Fibroblast of lung (primary cell): ENCODE measurements around the gene ZCWPW2. TPM values are rescaled to one million over a fixed set of nuclear protein-coding genes. Genes with fewer than 3 reads are reported as not detected.

Source experiments
- DNase-seq, 2 donors: peaks; one replicate each; pipeline versions ENCODE4 v3.0.0 to v3.0.0-alpha.2; 2010; ENCODE audit warnings: low read depth in 2 of 2
- H2AFZ ChIP-seq: 2 replicates; pipeline ENCODE4 v1.5.1; 2012; ENCODE audit warnings: low read length, control low read depth, inconsistent platforms
- H3K27ac ChIP-seq: 2 replicates; pipeline ENCODE4 v1.5.1; 2011; ENCODE audit warnings: low read length, control low read depth; ENCODE audit not compliant: insufficient read depth
- H3K27me3 ChIP-seq: 2 replicates; pipeline ENCODE4 v1.5.1; 2011; ENCODE audit warnings: mild to moderate bottlenecking, low read length; ENCODE audit not compliant: control insufficient read depth, insufficient read depth
- H3K36me3 ChIP-seq: 2 replicates; pipeline ENCODE4 v1.5.1; 2011; ENCODE audit warnings: low read length; ENCODE audit not compliant: control insufficient read depth, insufficient read depth
- H3K4me1 ChIP-seq: 2 replicates; pipeline ENCODE4 v1.5.1; 2011; ENCODE audit warnings: low read length; ENCODE audit not compliant: control insufficient read depth, insufficient read depth; ENCODE audit errors: extremely low read depth
- H3K4me2 ChIP-seq: 2 replicates; pipeline ENCODE4 v1.5.1; 2011; ENCODE audit warnings: low read length, control low read depth; ENCODE audit not compliant: insufficient read depth; ENCODE audit errors: extremely low read depth
- H3K4me3 ChIP-seq, 4 experiments: fragments of 200-600 bp in 1 of 4; sonication (generic) in 1 of 4; replicated peaks in 1 of 4; 2 replicates each; pipeline ENCODE4 v1.5.1; 2011 to 2016; ENCODE audit warnings: low read length in 4 of 4, low read depth in 3 of 4, mild to moderate bottlenecking in 3 of 4, control low read depth in 2 of 4, inconsistent platforms in 1 of 4, mixed read lengths in 1 of 4; ENCODE audit not compliant: insufficient read depth in 1 of 4; ENCODE audit errors: control extremely low read depth in 1 of 4
- H3K79me2 ChIP-seq: 2 replicates; pipeline ENCODE4 v1.5.1; 2012; ENCODE audit warnings: mild to moderate bottlenecking, low read length, inconsistent platforms; ENCODE audit not compliant: control insufficient read depth, insufficient read depth
- H3K9ac ChIP-seq: 2 replicates; pipeline ENCODE4 v1.5.1; 2011; ENCODE audit warnings: mild to moderate bottlenecking, low read length, control low read depth; ENCODE audit not compliant: insufficient read depth
- H3K9me3 ChIP-seq: 2 replicates; pipeline ENCODE4 v1.5.1; 2012; ENCODE audit warnings: low read depth, low read length; ENCODE audit not compliant: control insufficient read depth, insufficient read depth
- H4K20me1 ChIP-seq: 2 replicates; pipeline ENCODE4 v1.5.1; 2011; ENCODE audit warnings: low read length; ENCODE audit not compliant: control insufficient read depth, insufficient read depth; ENCODE audit errors: extremely low read depth
- EZH2 ChIP-seq: IDR thresholded peaks from 2 replicates; pipeline ENCODE4 v1.5.1; 2012; ENCODE audit warnings: low read length, control low read depth, mild to moderate bottlenecking; ENCODE audit errors: missing control alignments
- polyA plus RNA-seq, 2 donors: library from polyadenylated mRNA; depleted of rRNA in 1 of 2; stranded (reverse) in 1 of 2; unstranded in 1 of 2; fragments of >200 nt; gene quantifications; 2 replicates each; pipeline ENCODE4 v1.2.1, GENCODE V29; 2011 to 2012; ENCODE audit warnings: missing spikeins in 1 of 2
- total RNA-seq: library from RNA; depleted of rRNA; stranded (reverse); fragments of >200 nt; gene quantifications from 2 replicates; pipeline ENCODE4 v1.2.1, GENCODE V29; 2014
- TF ChIP-seq, protein P1 (sequence below), 2 donors: IDR thresholded peaks in 1 of 2; conservative IDR thresholded peaks in 1 of 2; 1 replicate in 1 of 2; 2 replicates in 1 of 2; pipeline ENCODE4 v1.5.1; 2011 to 2012; ENCODE audit warnings: low read length in 2 of 2, control low read depth in 1 of 2, inconsistent platforms in 1 of 2, low read depth in 1 of 2, mild to moderate bottlenecking in 1 of 2

The ZCWPW2 gene
- total and polyA plus RNA-seq, 2 donors (not counting 1 experiment from before 2014, with no cell fraction given): 0.68 to 1.7 TPM

DNA sequence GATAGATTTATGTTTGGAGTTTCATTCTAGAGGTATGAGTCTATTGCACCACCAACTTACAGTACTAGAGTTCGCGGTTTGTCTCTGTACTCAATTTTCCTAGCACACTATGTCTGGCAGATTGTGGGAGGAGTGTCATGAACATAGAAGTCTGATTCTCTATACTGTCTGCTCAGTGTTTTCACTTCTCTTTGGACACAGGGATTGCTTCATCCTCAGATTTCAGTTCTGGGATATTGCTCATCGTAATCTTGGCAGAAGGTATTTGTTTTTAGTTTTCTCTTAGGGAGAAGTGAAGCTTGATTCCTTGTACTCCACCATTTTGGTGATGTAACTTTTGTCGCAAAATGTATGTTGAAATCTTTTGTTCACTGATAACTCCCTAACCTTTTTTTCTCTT lies 27.9 kb downstream of the ZCWPW2 start:
- Histone ChIP-seq H3K4me2 (no peak overlapping the region), H2AFZ (no peak overlapping the region)
- TF ChIP-seq, protein P1, sequence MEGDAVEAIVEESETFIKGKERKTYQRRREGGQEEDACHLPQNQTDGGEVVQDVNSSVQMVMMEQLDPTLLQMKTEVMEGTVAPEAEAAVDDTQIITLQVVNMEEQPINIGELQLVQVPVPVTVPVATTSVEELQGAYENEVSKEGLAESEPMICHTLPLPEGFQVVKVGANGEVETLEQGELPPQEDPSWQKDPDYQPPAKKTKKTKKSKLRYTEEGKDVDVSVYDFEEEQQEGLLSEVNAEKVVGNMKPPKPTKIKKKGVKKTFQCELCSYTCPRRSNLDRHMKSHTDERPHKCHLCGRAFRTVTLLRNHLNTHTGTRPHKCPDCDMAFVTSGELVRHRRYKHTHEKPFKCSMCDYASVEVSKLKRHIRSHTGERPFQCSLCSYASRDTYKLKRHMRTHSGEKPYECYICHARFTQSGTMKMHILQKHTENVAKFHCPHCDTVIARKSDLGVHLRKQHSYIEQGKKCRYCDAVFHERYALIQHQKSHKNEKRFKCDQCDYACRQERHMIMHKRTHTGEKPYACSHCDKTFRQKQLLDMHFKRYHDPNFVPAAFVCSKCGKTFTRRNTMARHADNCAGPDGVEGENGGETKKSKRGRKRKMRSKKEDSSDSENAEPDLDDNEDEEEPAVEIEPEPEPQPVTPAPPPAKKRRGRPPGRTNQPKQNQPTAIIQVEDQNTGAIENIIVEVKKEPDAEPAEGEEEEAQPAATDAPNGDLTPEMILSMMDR (conservative IDR thresholded peaks at IDR 0.05 in 1 of 2, IDR thresholded peaks at IDR 0.05 in 1 of 2; ENCODE audit: low read depth in 1 of 2, low read length in 2 of 2): no peak
- TF ChIP-seq EZH2: no peak

DNA sequence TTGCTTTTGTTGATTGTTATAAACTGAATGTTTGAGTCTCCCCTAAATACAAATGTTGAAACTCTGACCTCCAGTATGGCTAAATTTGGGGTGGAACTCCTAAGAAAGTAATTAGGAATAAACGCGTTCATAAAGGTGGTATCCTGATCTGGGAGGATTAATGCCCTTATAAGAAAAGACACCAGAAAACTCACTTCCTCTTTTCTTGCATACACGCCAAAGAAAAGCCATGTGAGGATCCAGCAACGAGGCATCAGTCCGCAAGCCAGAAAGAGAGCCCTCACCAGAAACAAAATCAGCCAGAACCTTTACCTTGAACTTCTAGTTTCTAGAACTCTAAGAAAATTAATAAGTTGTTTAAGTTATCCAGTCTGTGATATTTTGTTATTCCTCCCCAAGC lies 37.5 kb downstream of the ZCWPW2 start:
- H3K27me3 ChIP-seq: no peaks in the 10 kb centered on the region
- no peak overlapping the region for H3K4me2 ChIP-seq
- TF ChIP-seq, protein P1 (conservative IDR thresholded peaks at IDR 0.05 in 1 of 2, IDR thresholded peaks at IDR 0.05 in 1 of 2; ENCODE audit: low read depth in 1 of 2, low read length in 2 of 2): no peak
- TF ChIP-seq EZH2: no peak
- no peak overlapping the region for H3K9ac ChIP-seq
- no peaks in the 10 kb centered on the region for H3K9me3 ChIP-seq
- no peak overlapping the region for H3K4me3 ChIP-seq
- H3K79me2 ChIP-seq: no peaks in the 10 kb centered on the region
- H3K4me1 ChIP-seq: no peaks in the 10 kb centered on the region
- H3K27ac ChIP-seq: no peak overlapping the region
- no peak overlapping the region for H2AFZ ChIP-seq
- no peaks in the 10 kb centered on the region for H4K20me1 ChIP-seq
- DNase-seq: no peak
- H3K36me3 ChIP-seq: no peaks in the 10 kb centered on the region

More for the DNA sequence above, 27.9 kb downstream of the ZCWPW2 start:
- Histone ChIP-seq H3K27ac (no peak overlapping the region), H3K9me3 (no peaks in the 10 kb centered on the region), H3K9ac (no peak overlapping the region), H4K20me1 (no peaks in the 10 kb centered on the region), H3K27me3 (no peaks in the 10 kb centered on the region), H3K4me1 (no peaks in the 10 kb centered on the region), H3K79me2 (no peaks in the 10 kb centered on the region), H3K4me3 (peak overlapping the region in 1 of 4 experiments; percentile 25), H3K36me3 (no peaks in the 10 kb centered on the region)
- DNase-seq: peak; percentile 46 to 96

DNA sequence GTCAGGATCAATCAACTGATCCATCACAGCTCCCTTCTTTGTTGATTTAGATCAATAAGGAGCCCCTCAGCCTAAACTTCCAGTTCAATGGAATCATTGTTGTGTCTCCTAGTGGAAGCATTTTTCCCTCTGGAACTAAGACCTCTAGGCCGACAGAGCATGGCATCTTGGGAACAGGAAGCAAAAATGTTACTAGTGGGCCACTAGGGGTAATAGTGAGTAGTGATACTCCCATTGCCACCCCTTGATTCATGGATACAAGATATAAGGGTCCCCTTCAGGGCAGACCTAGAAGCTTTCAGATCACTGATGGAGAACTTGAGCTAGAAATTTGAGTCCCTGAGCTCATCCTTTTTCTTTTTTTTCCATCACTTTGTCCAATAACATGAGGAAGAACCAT lies 40.5 kb downstream of the ZCWPW2 start:
- no peak overlapping the region for H2AFZ ChIP-seq
- no peaks in the 10 kb centered on the region for H3K27me3 ChIP-seq
- no peak overlapping the region for H3K27ac ChIP-seq
- TF ChIP-seq, protein P1 (conservative IDR thresholded peaks at IDR 0.05 in 1 of 2, IDR thresholded peaks at IDR 0.05 in 1 of 2; ENCODE audit: low read depth in 1 of 2, low read length in 2 of 2): no peak
- no peak for TF ChIP-seq EZH2
- no peak overlapping the region for H3K4me2 ChIP-seq
- no peaks in the 10 kb centered on the region for H3K9me3 ChIP-seq
- no peaks in the 10 kb centered on the region for H3K4me1 ChIP-seq
- no peaks in the 10 kb centered on the region for H4K20me1 ChIP-seq
- no peak for DNase-seq
- no peaks in the 10 kb centered on the region for H3K36me3 ChIP-seq
- no peak overlapping the region for H3K9ac ChIP-seq
- no peak overlapping the region for H3K4me3 ChIP-seq
- no peaks in the 10 kb centered on the region for H3K79me2 ChIP-seq
